ENCODE data around the gene ELP2. TPM values are rescaled to one million over a fixed set of nuclear protein-coding genes. Genes with fewer than 3 reads are reported as not detected.
"Not testable (repeated sequence)": the region's sequence is repeated elsewhere in the genome, so short reads cannot be mapped to it uniquely, and the experiment has no call there.

The ELP2 gene
- total RNA-seq, 2 experiments from 2014 or later = 200 to 206 TPM

- H3K4me3 Mint-ChIP-seq = no peak overlapping the region
- ChIA-PET CTCF (no interaction called here), POLR2A (no interaction called here)
- Histone ChIP-seq H3K4me3 (ENCODE audit: low read length) (no peak overlapping the region), H3K27ac (ENCODE audit: low read depth in 1 of 2, low read length in 2 of 2) (no peak overlapping the region), H3K9me3 (ENCODE audit: control insufficient read depth in 1 of 2, insufficient read depth in 1 of 2, low read length in 2 of 2) (no peaks in the 10 kb centered on the region), H3K27me3 (ENCODE audit: control insufficient read depth in 1 of 2, insufficient read depth in 2 of 2, low read length in 2 of 2) (no peaks in the 10 kb centered on the region), H3K4me1 (ENCODE audit: insufficient read depth, low read length) (no peaks in the 10 kb centered on the region), H3K36me3 (ENCODE audit: insufficient read depth, low read length) (no peaks in the 10 kb centered on the region)
- no peaks in the 10 kb centered on the region for H3K9me3 Mint-ChIP-seq
- TF ChIP-seq, protein P1, sequence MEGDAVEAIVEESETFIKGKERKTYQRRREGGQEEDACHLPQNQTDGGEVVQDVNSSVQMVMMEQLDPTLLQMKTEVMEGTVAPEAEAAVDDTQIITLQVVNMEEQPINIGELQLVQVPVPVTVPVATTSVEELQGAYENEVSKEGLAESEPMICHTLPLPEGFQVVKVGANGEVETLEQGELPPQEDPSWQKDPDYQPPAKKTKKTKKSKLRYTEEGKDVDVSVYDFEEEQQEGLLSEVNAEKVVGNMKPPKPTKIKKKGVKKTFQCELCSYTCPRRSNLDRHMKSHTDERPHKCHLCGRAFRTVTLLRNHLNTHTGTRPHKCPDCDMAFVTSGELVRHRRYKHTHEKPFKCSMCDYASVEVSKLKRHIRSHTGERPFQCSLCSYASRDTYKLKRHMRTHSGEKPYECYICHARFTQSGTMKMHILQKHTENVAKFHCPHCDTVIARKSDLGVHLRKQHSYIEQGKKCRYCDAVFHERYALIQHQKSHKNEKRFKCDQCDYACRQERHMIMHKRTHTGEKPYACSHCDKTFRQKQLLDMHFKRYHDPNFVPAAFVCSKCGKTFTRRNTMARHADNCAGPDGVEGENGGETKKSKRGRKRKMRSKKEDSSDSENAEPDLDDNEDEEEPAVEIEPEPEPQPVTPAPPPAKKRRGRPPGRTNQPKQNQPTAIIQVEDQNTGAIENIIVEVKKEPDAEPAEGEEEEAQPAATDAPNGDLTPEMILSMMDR (IDR thresholded peaks at IDR 0.05) = no peak
- DNase-seq (no peak), ATAC-seq (ENCODE audit: poor library complexity) (no peak)
- H3K27me3 Mint-ChIP-seq = peaks cover 11% of the 10 kb centered on the region
- intact Hi-C loops (cut with DNase I, micrococcal nuclease) = no loop called here
- H3K4me1 Mint-ChIP-seq (ENCODE audit: low read depth) = no peaks in the 10 kb centered on the region
- H3K27ac Mint-ChIP-seq = no peak overlapping the region
- no peaks in the 10 kb centered on the region for H3K36me3 Mint-ChIP-seq (ENCODE audit: low read depth)
Measured at GRCh38 chr18:36207303-36207702, 77.6 kb downstream of the ELP2 start.

- ATAC-seq (ENCODE audit: poor library complexity); H3K4me3 ChIP-seq (ENCODE audit: low read length); CTCF ChIA-PET; H3K9me3 Mint-ChIP-seq; H3K9me3 ChIP-seq (ENCODE audit: control insufficient read depth in 1 of 2, insufficient read depth in 1 of 2, low read length in 2 of 2); intact Hi-C loops (cut with DNase I, micrococcal nuclease); H3K27ac ChIP-seq (ENCODE audit: low read depth in 1 of 2, low read length in 2 of 2); H3K36me3 Mint-ChIP-seq (ENCODE audit: low read depth); H3K4me1 ChIP-seq (ENCODE audit: insufficient read depth, low read length); H3K27me3 ChIP-seq (ENCODE audit: control insufficient read depth in 1 of 2, insufficient read depth in 2 of 2, low read length in 2 of 2); H3K4me3 Mint-ChIP-seq; H3K27ac Mint-ChIP-seq; H3K4me1 Mint-ChIP-seq (ENCODE audit: low read depth); POLR2A ChIA-PET; DNase-seq; H3K36me3 ChIP-seq (ENCODE audit: insufficient read depth, low read length): not testable (repeated sequence)
- H3K27me3 Mint-ChIP-seq = peaks cover 11% of the 10 kb centered on the region
Measured at GRCh38 chr18:36207969-36208368, 78.3 kb downstream of the ELP2 start.

DNA sequence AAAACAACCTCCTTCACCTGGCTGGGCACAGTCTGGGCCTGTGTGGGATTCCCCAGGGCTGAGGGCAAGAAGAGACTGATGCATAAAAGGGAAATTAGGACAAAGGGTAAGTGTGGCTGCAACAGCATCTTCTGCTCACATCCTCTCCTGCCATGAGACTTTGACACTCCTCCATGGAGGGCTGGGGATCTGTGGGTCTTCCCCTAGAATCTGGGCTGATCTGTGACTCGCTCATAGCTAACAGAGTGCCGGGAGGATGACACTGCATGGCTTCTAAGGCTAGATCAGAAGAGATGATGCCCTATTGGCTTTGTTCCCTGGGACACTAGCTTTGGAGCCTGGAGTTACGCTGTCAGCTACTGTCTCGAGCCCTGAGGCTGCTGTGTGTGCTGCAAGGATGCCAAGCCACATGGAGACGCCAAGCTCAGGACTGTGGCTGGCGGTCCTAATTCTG lies 81.9 kb downstream of the ELP2 start:
- no peaks in the 10 kb centered on the region for H3K36me3 ChIP-seq (ENCODE audit: insufficient read depth, low read length)
- H3K9me3 Mint-ChIP-seq = no peaks in the 10 kb centered on the region
- POLR2A ChIA-PET = no interaction called here
- H3K4me1 Mint-ChIP-seq (ENCODE audit: low read depth) = no peaks in the 10 kb centered on the region
- H3K27me3 Mint-ChIP-seq = peaks cover 11% of the 10 kb centered on the region
- no peaks in the 10 kb centered on the region for H3K9me3 ChIP-seq (ENCODE audit: control insufficient read depth in 1 of 2, insufficient read depth in 1 of 2, low read length in 2 of 2)
- no peak overlapping the region for H3K4me3 ChIP-seq (ENCODE audit: low read length)
- H3K27ac ChIP-seq (ENCODE audit: low read depth in 1 of 2, low read length in 2 of 2) = no peak overlapping the region
- TF ChIP-seq, protein P1 (IDR thresholded peaks at IDR 0.05) = no peak
- H3K27ac Mint-ChIP-seq = no peak overlapping the region
- H3K4me3 Mint-ChIP-seq = no peak overlapping the region
- ATAC-seq (ENCODE audit: poor library complexity) (no peak), DNase-seq (no peak)
- intact Hi-C loops (cut with DNase I, micrococcal nuclease) = loop anchor here in 1 of 2 experiments (10.0 kb wide), 1 partner anchor 57 kb away; no protein-coding TSS in a partner anchor
- H3K4me1 ChIP-seq (ENCODE audit: insufficient read depth, low read length) = no peaks in the 10 kb centered on the region
- no peaks in the 10 kb centered on the region for H3K36me3 Mint-ChIP-seq (ENCODE audit: low read depth)
- H3K27me3 ChIP-seq (ENCODE audit: control insufficient read depth in 1 of 2, insufficient read depth in 2 of 2, low read length in 2 of 2) = no peaks in the 10 kb centered on the region
- CTCF ChIA-PET = no interaction called here

Measured in CD4-positive, alpha-beta T cell (primary cell).